IMR-90 (cell line): ENCODE results near the gene PTH1R. TPM values are rescaled to one million over a fixed set of nuclear protein-coding genes. Genes with fewer than 3 reads are reported as not detected.

Experiments
- ATAC-seq: fragments of 200-7000 bp; cut with Tn5 transposase; 2 replicates; pipeline ENCODE4 v1.9.1; 2020; ENCODE audit warnings: low read depth, mild to moderate bottlenecking, moderate library complexity
- BruUV-seq: library from RNA; stranded (reverse); fragments of 400-500 nt; replicated peaks from 2 replicates; lab custom pipeline; 2021; lab: Mats Ljungman, UMichigan
- CTCF ChIA-PET: fragments of 300-600 bp; formaldehyde crosslinking; extraction: SDS; loops from one replicate; lab custom pipeline; 2021; ENCODE audit warnings: antibody characterized with exemption; lab: Yijun Ruan, JAX
- POLR2A ChIA-PET: fragments of 300-600 bp; sonication (Branson Sonifier 250); formaldehyde crosslinking; loops from one replicate; lab custom pipeline; 2022; ENCODE audit warnings: antibody characterized with exemption; ENCODE audit not compliant: unreplicated experiment; lab: Charles Lee
- DNase-seq: peaks from one replicate; pipeline ENCODE4 v3.0.0; 2013
- H2AFZ ChIP-seq: replicated peaks from 2 replicates; pipeline ENCODE3; 2013; ENCODE audit warnings: low read length, mild to moderate bottlenecking; ENCODE audit not compliant: poor library complexity
- H2AK5ac ChIP-seq: 2 replicates; pipeline ENCODE4 v1.6.1; 2013; ENCODE audit warnings: low read depth, low read length, inconsistent platforms
- H2AK9ac ChIP-seq: replicated peaks from 2 replicates; pipeline ENCODE3; 2013; ENCODE audit warnings: mild to moderate bottlenecking, low read depth, low read length, moderate library complexity; ENCODE audit not compliant: poor library complexity
- H2BK120ac ChIP-seq: 2 replicates; pipeline ENCODE4 v1.6.1; 2013; ENCODE audit warnings: low read depth, low read length, inconsistent platforms
- H2BK15ac ChIP-seq: 3 replicates; pipeline ENCODE4 v1.6.1; 2013; ENCODE audit warnings: low read depth, low read length, inconsistent platforms
- H2BK20ac ChIP-seq: 2 replicates; pipeline ENCODE4 v1.6.1; 2013; ENCODE audit warnings: low read depth, mild to moderate bottlenecking, inconsistent platforms, low read length, moderate library complexity
- H2BK5ac ChIP-seq: 2 replicates; pipeline ENCODE4 v1.6.1; 2013; ENCODE audit warnings: mild to moderate bottlenecking, low read depth, low read length, inconsistent platforms; ENCODE audit not compliant: poor library complexity, severe bottlenecking
- H3K14ac ChIP-seq: replicated peaks from 2 replicates; pipeline ENCODE4 v1.6.1; 2013; ENCODE audit warnings: low read depth, low read length, inconsistent platforms
- H3K18ac ChIP-seq: 2 replicates; pipeline ENCODE4 v1.6.1; 2013; ENCODE audit warnings: low read depth, low read length, control low read depth
- H3K23ac ChIP-seq: 2 replicates; pipeline ENCODE4 v1.6.1; 2013; ENCODE audit warnings: low read depth, low read length, inconsistent platforms
- H3K27ac ChIP-seq: 2 replicates; pipeline ENCODE4 v1.5.1; 2013; ENCODE audit warnings: mild to moderate bottlenecking, control low read depth, low read length; ENCODE audit not compliant: insufficient read depth
- H3K27me3 ChIP-seq: 2 replicates; pipeline ENCODE4 v1.6.1; 2013; ENCODE audit warnings: low read length; ENCODE audit not compliant: control insufficient read depth, insufficient read depth
- H3K36me3 ChIP-seq: 2 replicates; pipeline ENCODE4 v1.6.1; 2013; ENCODE audit warnings: low read length, mixed read lengths; ENCODE audit not compliant: control insufficient read depth, insufficient read depth
- H3K4ac ChIP-seq: 2 replicates; pipeline ENCODE4 v1.6.1; 2013; ENCODE audit warnings: low read depth, low read length, inconsistent platforms
- H3K4me1 ChIP-seq: 2 replicates; pipeline ENCODE4 v1.6.1; 2013; ENCODE audit warnings: low read length, mixed read lengths; ENCODE audit not compliant: control insufficient read depth, insufficient read depth
- H3K4me2 ChIP-seq: 2 replicates; pipeline ENCODE4 v1.6.1; 2013; ENCODE audit warnings: low read depth, mild to moderate bottlenecking, control low read depth, low read length, moderate library complexity
- H3K4me3 ChIP-seq: 2 replicates; pipeline ENCODE4 v1.5.1; 2013; ENCODE audit warnings: low read depth, mild to moderate bottlenecking, control low read depth, low read length, moderate library complexity; ENCODE audit not compliant: insufficient read depth
- H3K56ac ChIP-seq: 2 replicates; pipeline ENCODE4 v1.6.1; 2013; ENCODE audit warnings: low read length, inconsistent platforms; ENCODE audit not compliant: insufficient read depth; ENCODE audit errors: extremely low read depth
- H3K79me1 ChIP-seq, 2 experiments: 2 replicates each; pipeline ENCODE4 v1.6.1; 2013; ENCODE audit warnings: low read length in 2 of 2, inconsistent platforms in 1 of 2, low read depth in 1 of 2
- H3K9ac ChIP-seq: 2 replicates; pipeline ENCODE4 v1.6.1; 2013; ENCODE audit warnings: low read depth, low read length, control low read depth
- H3K9me1 ChIP-seq: 2 replicates; pipeline ENCODE4 v1.6.1; 2013; ENCODE audit warnings: low read length, inconsistent platforms; ENCODE audit not compliant: insufficient read depth
- H3K9me3 ChIP-seq: 2 replicates; pipeline ENCODE4 v1.6.1; 2013; ENCODE audit warnings: low read length; ENCODE audit not compliant: control insufficient read depth, insufficient read depth
- H4K20me1 ChIP-seq: 2 replicates; pipeline ENCODE4 v1.6.1; 2013; ENCODE audit warnings: low read length, inconsistent platforms; ENCODE audit not compliant: insufficient read depth
- H4K5ac ChIP-seq: 2 replicates; pipeline ENCODE4 v1.6.1; 2013; ENCODE audit warnings: mild to moderate bottlenecking, low read depth, low read length, control low read depth
- H4K8ac ChIP-seq, 2 experiments: 2 replicates each; pipeline ENCODE4 v1.6.1; 2013; ENCODE audit warnings: low read depth in 2 of 2, low read length in 2 of 2, control low read depth in 1 of 2, inconsistent platforms in 1 of 2
- H4K91ac ChIP-seq: 2 replicates; pipeline ENCODE4 v1.6.1; 2013; ENCODE audit warnings: low read depth, low read length, inconsistent platforms; ENCODE audit not compliant: insufficient read depth
- BHLHE40 ChIP-seq: fragments of 150-350 bp; IDR thresholded peaks from 2 replicates; pipeline ENCODE4 v1.6.1; 2016; ENCODE audit warnings: mild to moderate bottlenecking, low read depth, low read length
- CEBPB ChIP-seq: IDR thresholded peaks from 2 replicates; pipeline ENCODE4 v1.6.1; 2012; ENCODE audit warnings: low read depth, low read length, improper control_type of control experiment
- CHD1 ChIP-seq: IDR thresholded peaks from 2 replicates; pipeline ENCODE4 v1.6.1; 2012; ENCODE audit warnings: low read depth, low read length, improper control_type of control experiment
- CTCF ChIP-seq: conservative IDR thresholded peaks from 2 replicates; pipeline ENCODE4 v1.5.1; 2012; ENCODE audit warnings: mild to moderate bottlenecking, low read depth, low read length, improper control_type of control experiment
- MAZ ChIP-seq: IDR thresholded peaks from 2 replicates; pipeline ENCODE4 v1.6.1; 2012; ENCODE audit warnings: low read depth, mild to moderate bottlenecking, low read length, improper control_type of control experiment, moderate library complexity, borderline replicate concordance
- MXI1 ChIP-seq: IDR thresholded peaks from 2 replicates; pipeline ENCODE4 v1.6.1; 2012; ENCODE audit warnings: low read depth, mild to moderate bottlenecking, low read length, moderate library complexity, borderline replicate concordance
- NFE2L2 ChIP-seq: fragments of 150-350 bp; IDR thresholded peaks from 2 replicates; pipeline ENCODE4 v1.6.1; 2016; ENCODE audit warnings: low read depth, mild to moderate bottlenecking, low read length
- POLR2A ChIP-seq: IDR thresholded peaks from 2 replicates; pipeline ENCODE4 v1.6.1; 2012; ENCODE audit warnings: mild to moderate bottlenecking, low read depth, low read length
- RAD21 ChIP-seq: IDR thresholded peaks from 2 replicates; pipeline ENCODE4 v1.6.1; 2012; ENCODE audit warnings: low read length, improper control_type of control experiment
- SMC3 ChIP-seq: fragments of 150-350 bp; IDR thresholded peaks from 2 replicates; pipeline ENCODE4 v1.6.1; 2016; ENCODE audit warnings: low read depth, mild to moderate bottlenecking, antibody characterized with exemption, low read length, moderate library complexity
- WGBS, 2 experiments: methylation state at CpG; one replicate each; pipeline versions ENCODE4 v1.1.5 to v1.1.7; 2013; ENCODE audit warnings: missing lambda C conversion rate in 2 of 2; ENCODE audit not compliant: insufficient read length in 1 of 2; ENCODE audit errors: extremely low coverage in 2 of 2; 5-methylcytosine and 5-hydroxymethylcytosine counted together
- dilution Hi-C: fragments of 300-500 bp; cut with HindIII; formaldehyde crosslinking; loops from one replicate; pipeline ENCODE4 v1.14.3; 2018; ENCODE audit warnings: low sequenced_read_pairs; ENCODE audit not compliant: unreplicated experiment
- in situ Hi-C: fragments of 300-500 bp; cut with MboI; formaldehyde crosslinking; loops from 3 replicates; pipeline ENCODE4 v1.14.3; 2019; ENCODE audit warnings: low sequenced_read_pairs, inconsistent platforms, mixed read lengths
- intact Hi-C: fragments of 100-400 bp; cut with micrococcal nuclease; formaldehyde crosslinking; loops from 2 replicates; pipeline ENCODE4 v1.10.0; 2022
- polyA plus RNA-seq, 3 experiments: library from polyadenylated mRNA; depleted of rRNA; stranded (reverse); fragments of >200 nt; gene quantifications; 2 replicates each; pipeline ENCODE4 v1.2.3, GENCODE V29; 2012; ENCODE audit warnings: low replicate concordance in 1 of 3
- total RNA-seq: library from RNA; depleted of rRNA; stranded (reverse); fragments of >200 nt; gene quantifications from 2 replicates; pipeline ENCODE4 v1.2.3, GENCODE V29; 2012
- TF ChIP-seq, protein P1 (sequence below): fragments of 150-350 bp; IDR thresholded peaks from 2 replicates; pipeline ENCODE4 v1.6.1; 2017; ENCODE audit warnings: mild to moderate bottlenecking, antibody characterized with exemption, low read length, low read depth

Gene PTH1R
- total and polyA plus RNA-seq, 2 of the 4 experiments (the other 2 are of a cell fraction), result 0.15 to 0.18 TPM

- no peak overlapping the region for H3K18ac ChIP-seq
- no TSS peak for BruUV-seq
- H4K91ac ChIP-seq, result no peak overlapping the region
- peak; percentile 85 for DNase-seq
- H3K27ac ChIP-seq, result no peak overlapping the region
- peaks cover 9% of the 10 kb centered on the region; the same call in 1 of the 2 replicates for H3K4me1 ChIP-seq
- peak overlapping the region; percentile 30 to 75; a peak in 3 of 4 replicates for H4K8ac ChIP-seq
- peak overlapping the region; percentile 20; the same call in 1 of the 2 replicates for H2AK5ac ChIP-seq
- H3K9me3 ChIP-seq, result no peaks in the 10 kb centered on the region
- no peak overlapping the region for H2BK120ac ChIP-seq
- H3K14ac ChIP-seq, result 0 out of 2 replicates have a peak overlapping the region, but pooled peaks have one; percentile 23
- 0 out of 2 replicates have a peak, but pooled peaks have one; percentile 6 for TF ChIP-seq CEBPB
- TF ChIP-seq BHLHE40, result no peak
- TF ChIP-seq NFE2L2, result no peak
- TF ChIP-seq CTCF, result peak; percentile 98
- peak; percentile 79 for TF ChIP-seq MXI1
- TF ChIP-seq CHD1, result no peak
- TF ChIP-seq SMC3, result peak; percentile 82
- TF ChIP-seq RAD21, result peak; percentile 90
- peak; percentile 51; the same call in 1 of the 2 replicates for TF ChIP-seq POLR2A
- peak; percentile 40; the same call in 1 of the 2 replicates for TF ChIP-seq MAZ
- TF ChIP-seq, protein P1, sequence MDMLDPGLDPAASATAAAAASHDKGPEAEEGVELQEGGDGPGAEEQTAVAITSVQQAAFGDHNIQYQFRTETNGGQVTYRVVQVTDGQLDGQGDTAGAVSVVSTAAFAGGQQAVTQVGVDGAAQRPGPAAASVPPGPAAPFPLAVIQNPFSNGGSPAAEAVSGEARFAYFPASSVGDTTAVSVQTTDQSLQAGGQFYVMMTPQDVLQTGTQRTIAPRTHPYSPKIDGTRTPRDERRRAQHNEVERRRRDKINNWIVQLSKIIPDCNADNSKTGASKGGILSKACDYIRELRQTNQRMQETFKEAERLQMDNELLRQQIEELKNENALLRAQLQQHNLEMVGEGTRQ, result peak; percentile 91
- no peak overlapping the region for H2BK15ac ChIP-seq
- no peak overlapping the region for H3K4me3 ChIP-seq
- no peaks in the 10 kb centered on the region for H4K20me1 ChIP-seq
- WGBS, 2 experiments, result 13% methylated on average over 12 of the region's 18 CpGs; no CpG with 5 or more reads in 1 of the 2 experiments
- H3K4me2 ChIP-seq, result peak overlapping the region; percentile 25; the same call in 1 of the 2 replicates
- CTCF ChIA-PET, result interaction anchor here (0.6 to 1.2 kb wide), 5 partner anchors 9 to 246 kb away, joined by 3 to 4 read pairs (median 3); no protein-coding TSS in a partner anchor
- no peak overlapping the region for H2BK20ac ChIP-seq
- intact Hi-C loops (loop anchor here (1.0 to 5.0 kb wide), 3 partner anchors 43 to 422 kb away; no protein-coding TSS in a partner anchor), in situ Hi-C loops (loop anchor here (10.0 kb wide), 1 partner anchor 415 kb away; no protein-coding TSS in a partner anchor), dilution Hi-C loops (no loop called here)
- H2BK5ac ChIP-seq, result no peak overlapping the region
- no peaks in the 10 kb centered on the region for H3K36me3 ChIP-seq
- POLR2A ChIA-PET, result no interaction called here
- H3K9me1 ChIP-seq, result peaks cover 7% of the 10 kb centered on the region
- peaks cover 2% of the 10 kb centered on the region; the same call in 1 of the 2 replicates for H3K27me3 ChIP-seq
- ATAC-seq, result peak; percentile 92
- no peak overlapping the region for H4K5ac ChIP-seq
- no peak overlapping the region for H3K23ac ChIP-seq
- no peak overlapping the region for H3K9ac ChIP-seq
- no peaks in the 10 kb centered on the region for H3K79me1 ChIP-seq
- H2AK9ac ChIP-seq, result peak overlapping the region; percentile 83
- H3K56ac ChIP-seq, result no peak overlapping the region
- peak overlapping the region; percentile 83 for H2AFZ ChIP-seq
- peak overlapping the region; percentile 63 for H3K4ac ChIP-seq
Observed at GRCh38 chr3:46909535-46910161, 32.1 kb downstream of the PTH1R start.
